Motor neuron (in vitro differentiated cells): ENCODE results near the gene SETBP1. TPM values are rescaled to one million over a fixed set of nuclear protein-coding genes. Genes with fewer than 3 reads are reported as not detected.

Source experiments
- ATAC-seq, 8 experiments: fragments of 200-7000 bp; cut with Tn5 transposase; replicated peaks in 6 of 8; 2 replicates each; pipeline ENCODE4 v1.8.0; 2021; ENCODE audit warnings: mild to moderate bottlenecking in 8 of 8, moderate library complexity in 8 of 8
- H3K27ac ChIP-seq, 2 donors: fragments of 250-450 bp; sonication (Bioruptor Pico); 2 replicates each; pipeline ENCODE4 v1.9.0; 2021; ENCODE audit warnings: antibody characterized with exemption in 2 of 2, mild to moderate bottlenecking in 2 of 2, moderate library complexity in 1 of 2
- H3K4me1 ChIP-seq, 2 donors: fragments of 250-450 bp; sonication (Bioruptor Pico); replicated peaks in 1 of 2; 2 replicates each; pipeline ENCODE4 v1.6.1; 2021; ENCODE audit warnings: antibody characterized with exemption in 2 of 2, mild to moderate bottlenecking in 2 of 2, moderate library complexity in 1 of 2
- H3K4me3 ChIP-seq, 5 donors: fragments of 250-450 bp; sonication (Bioruptor Pico); 2 replicates each; pipeline ENCODE4 v1.9.0; 2021; ENCODE audit warnings: antibody characterized with exemption in 5 of 5, mild to moderate bottlenecking in 5 of 5, moderate library complexity in 4 of 5
- WGBS, 10 experiments: fragments of 450-650 bp; shearing (Covaris generic); methylation state at CpG; one replicate each; pipeline ENCODE4 v1.0.0; 2022; 5-methylcytosine and 5-hydroxymethylcytosine counted together
- in situ Hi-C, 9 experiments: fragments of 400-800 bp; cut with MboI; loops; one replicate each; pipeline ENCODE4 v1.15.0; 2021; ENCODE audit warnings: low sequenced_read_pairs in 9 of 9, low pct_unique_long_range_greater_than_20kb in 2 of 9; ENCODE audit not compliant: unreplicated experiment in 9 of 9
- total RNA-seq, 8 experiments: library from RNA; unstranded; fragments of 300-600 nt; gene quantifications; 2 replicates each; pipeline versions ENCODE4 v1.2.3 to v1.2.4, GENCODE V29; 2022

The SETBP1 gene
- total RNA-seq, 8 experiments from 2014 or later, result 1.3 to 37.0 (median 27.5) TPM

DNA sequence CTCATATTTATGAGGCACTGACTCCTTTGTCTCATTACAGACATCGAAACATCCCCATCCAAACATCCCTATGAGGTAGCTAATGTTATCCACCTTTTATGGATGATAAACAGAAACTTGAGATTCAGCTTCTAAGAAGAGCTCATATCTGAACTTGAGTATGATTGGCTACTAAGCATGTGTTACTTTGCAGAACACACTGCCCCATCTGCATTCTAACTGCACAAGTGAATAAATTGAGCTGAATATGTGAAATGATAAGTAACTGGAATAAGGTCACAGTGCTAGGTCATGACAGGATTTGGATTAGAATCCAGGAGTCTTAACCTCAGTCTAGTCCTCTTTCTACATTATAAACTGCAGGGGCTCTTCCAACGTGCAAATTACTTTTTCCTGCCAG, 172.7 kb downstream of the SETBP1 start:
- ATAC-seq, result peak in 2 of 8 experiments; percentile 61 to 72
- Histone ChIP-seq H3K27ac (no peak overlapping the region), H3K4me3 (no peak overlapping the region), H3K4me1 (peaks cover 27 to 39% of the 10 kb centered on the region in 2 donors)
- WGBS, 10 experiments, result 29 to 100% (median 71%) methylated on average over 1 to 2 of the region's 2 CpGs; no CpG with 5 or more reads in 1 of the 10 experiments
- in situ Hi-C loops, result no loop called here

DNA sequence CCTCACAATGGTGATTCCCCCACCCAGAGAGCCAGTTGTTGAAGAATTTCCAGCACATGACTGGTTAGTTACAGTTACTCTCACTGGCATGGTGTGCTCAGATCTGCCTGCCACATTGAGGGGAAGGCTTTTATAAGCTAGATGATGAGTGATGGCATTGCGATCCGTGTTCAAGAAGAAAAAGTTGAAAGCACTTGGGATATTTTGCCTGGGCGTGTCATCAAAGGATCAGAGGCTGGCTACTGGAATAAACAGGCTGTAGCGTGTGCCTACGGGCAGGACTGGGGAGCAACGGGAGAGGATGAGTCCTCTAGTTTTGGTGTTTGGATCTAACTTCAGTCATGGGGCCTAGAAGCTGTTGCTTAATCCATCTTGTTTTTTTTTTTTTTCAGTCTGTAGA, 175.0 kb downstream of the SETBP1 start:
- in situ Hi-C loops, result no loop called here
- WGBS, 10 experiments, result 71 to 100% (median 97%) methylated on average over 3 to 5 of the region's 6 CpGs; no CpG with 5 or more reads in 4 of the 10 experiments
- no peak for ATAC-seq
- H3K4me1 ChIP-seq, result peaks cover 18 to 24% of the 10 kb centered on the region in 2 donors
- H3K27ac ChIP-seq, result no peak overlapping the region
- H3K4me3 ChIP-seq, result no peak overlapping the region

DNA sequence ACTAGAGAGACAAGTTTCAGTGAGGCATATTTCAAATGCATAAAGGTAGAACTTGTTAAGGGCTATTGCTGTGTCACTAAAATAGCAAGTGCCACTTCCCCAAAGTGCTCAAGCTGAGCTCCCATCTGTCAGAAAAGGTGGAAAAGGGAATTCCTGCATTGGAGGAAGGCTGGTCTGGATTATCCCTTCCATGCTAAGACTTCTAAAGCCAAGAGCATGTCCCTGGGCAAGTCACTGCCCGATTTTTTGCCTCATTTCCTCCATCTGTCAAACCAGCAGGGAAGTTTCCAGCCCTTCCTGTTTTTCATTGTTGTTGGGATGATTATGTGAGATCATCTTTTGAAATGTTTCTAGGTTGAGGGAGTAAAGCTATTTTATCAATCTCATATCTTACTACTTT, 175.5 kb downstream of the SETBP1 start:
- in situ Hi-C loops, result no loop called here
- Histone ChIP-seq H3K27ac (no peak overlapping the region), H3K4me1 (peaks cover 18 to 22% of the 10 kb centered on the region in 2 donors), H3K4me3 (no peak overlapping the region)
- ATAC-seq, result no peak
- WGBS, 10 experiments, result 0 to 100% (median 57%) methylated on average over 1 of the region's 1 CpG; no CpG with 5 or more reads in 5 of the 10 experiments

DNA sequence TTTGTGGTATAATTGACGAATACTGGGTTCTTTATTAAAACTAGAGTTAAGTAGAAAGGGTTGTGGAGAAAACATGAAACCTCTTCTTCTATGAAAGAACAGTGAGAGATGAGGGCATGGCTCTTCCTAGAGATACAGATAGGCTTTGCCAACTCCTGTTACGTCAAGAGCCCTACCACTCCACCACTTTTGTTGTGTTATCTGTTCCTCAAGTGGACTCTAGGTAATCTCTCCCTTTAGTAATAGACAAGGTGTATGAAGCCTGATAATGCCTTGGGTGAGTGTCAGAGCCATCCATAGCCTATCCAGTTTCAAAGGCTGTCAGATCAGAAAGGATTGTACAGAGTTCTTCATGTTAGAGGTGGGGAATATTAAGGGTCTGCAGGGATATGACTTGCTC, 176.4 kb downstream of the SETBP1 start:
- WGBS, 10 experiments, result 75 to 100% (median 94%) methylated on average over 1 to 2 of the region's 2 CpGs; no CpG with 5 or more reads in 3 of the 10 experiments
- Histone ChIP-seq H3K4me3 (no peak overlapping the region), H3K27ac (no peak overlapping the region), H3K4me1 (peaks cover 9 to 12% of the 10 kb centered on the region in 2 donors)
- in situ Hi-C loops, result no loop called here
- no peak for ATAC-seq

DNA sequence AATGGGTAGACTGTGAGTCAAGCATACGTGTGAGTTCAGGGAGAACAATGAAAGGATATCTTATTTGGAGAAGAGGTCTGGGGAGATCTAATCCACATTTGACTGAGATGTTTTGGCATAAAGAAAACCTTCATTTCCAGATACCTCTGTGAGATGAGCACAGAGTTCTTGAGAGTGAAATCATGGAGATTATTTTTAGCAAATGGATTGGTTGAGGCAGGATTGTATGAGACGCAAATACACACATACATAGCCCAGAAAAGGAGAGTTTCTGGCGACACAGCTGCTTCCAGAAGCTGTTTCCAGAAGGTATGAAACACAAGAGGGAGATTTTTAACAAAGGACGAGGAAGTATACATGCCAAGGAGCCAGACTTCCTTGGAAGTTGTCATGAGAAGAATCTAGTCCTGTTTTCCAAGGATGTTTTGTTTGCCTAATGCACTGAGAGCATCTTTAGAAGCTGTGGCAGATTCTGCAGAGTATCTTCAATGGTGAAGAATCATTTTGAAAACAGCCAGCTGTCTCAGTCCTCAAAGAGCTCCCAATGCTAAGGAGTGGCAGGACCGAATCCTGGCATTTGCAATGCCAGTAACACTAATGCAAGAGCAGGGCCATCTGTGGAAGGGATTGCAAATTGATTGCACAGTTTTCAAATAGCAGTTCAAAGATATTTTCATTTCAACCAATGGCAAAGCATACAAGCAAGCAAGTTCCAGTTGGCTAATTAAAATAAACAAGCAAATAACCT, 177.2 kb downstream of the SETBP1 start:
- in situ Hi-C loops, result no loop called here
- Histone ChIP-seq H3K4me3 (no peak overlapping the region), H3K4me1 (peaks cover under 1 to 4% of the 10 kb centered on the region in 2 donors), H3K27ac (no peak overlapping the region)
- 42 to 100% (median 82%) methylated on average over 2 to 4 of the region's 5 CpGs; no CpG with 5 or more reads in 1 of the 10 experiments for WGBS, 10 experiments
- ATAC-seq, result peak in 3 of 8 experiments; percentile 66 to 82 (median 76)

DNA sequence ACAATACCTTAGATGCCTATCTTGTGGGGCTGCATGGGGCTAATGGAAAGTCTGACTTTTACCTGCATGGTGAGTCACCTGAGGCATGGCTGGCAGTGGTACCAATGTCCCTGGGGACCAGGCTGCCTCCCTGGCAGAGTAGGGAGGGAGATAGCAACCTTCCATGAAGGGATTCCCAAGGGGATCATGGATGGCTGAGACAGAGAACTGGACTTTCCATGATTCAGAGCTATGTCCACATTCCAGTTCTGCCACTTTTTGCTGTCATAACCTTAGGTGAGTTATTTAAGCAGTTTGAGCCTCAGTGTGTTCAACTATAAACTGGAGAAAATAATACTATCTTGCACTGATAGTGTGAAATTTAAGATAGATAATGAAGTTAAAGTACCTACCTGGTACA, 178.6 kb downstream of the SETBP1 start:
- Histone ChIP-seq H3K4me1 (peaks cover under 1 to 3% of the 10 kb centered on the region in 2 donors), H3K27ac (no peak overlapping the region), H3K4me3 (no peak overlapping the region)
- in situ Hi-C loops, result no loop called here
- ATAC-seq, result no peak

DNA sequence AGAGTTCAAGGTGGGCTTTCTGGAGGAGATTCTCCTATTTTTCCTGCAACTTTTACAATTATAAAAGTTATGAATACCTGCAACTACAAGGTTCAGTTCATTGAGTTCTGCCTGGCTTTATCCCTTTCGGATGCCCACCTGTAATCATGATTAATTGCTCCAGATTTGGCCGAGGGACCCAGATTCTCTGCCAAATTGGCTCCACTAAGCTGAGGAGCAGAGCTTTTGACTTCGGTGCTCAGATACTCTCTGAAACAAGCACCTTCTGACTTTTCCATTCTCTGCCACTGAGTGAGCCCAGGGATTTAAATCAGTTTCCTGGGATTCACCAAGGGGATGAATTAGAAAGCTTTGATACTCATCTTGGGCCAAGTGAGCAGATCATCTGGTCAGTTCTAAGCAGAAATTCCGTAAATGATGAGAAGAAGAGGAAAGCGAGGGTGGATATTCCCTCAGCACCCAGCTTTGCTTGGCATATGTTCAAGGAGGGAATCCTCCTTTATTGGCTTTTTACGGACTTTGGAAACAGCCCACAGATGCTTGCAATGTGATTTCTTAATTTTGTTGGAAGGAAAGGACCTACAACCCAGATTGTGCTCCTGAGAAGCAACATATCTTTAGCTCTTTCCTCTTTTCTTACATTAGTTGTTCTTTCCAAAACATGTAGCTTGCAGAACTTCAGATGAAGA, 179.2 kb downstream of the SETBP1 start:
- Histone ChIP-seq H3K27ac (no peak overlapping the region), H3K4me3 (no peak overlapping the region), H3K4me1 (peaks cover 4% of the 10 kb centered on the region in 2 donors)
- in situ Hi-C loops, result no loop called here
- no peak for ATAC-seq
- 0 to 100% (median 70%) methylated on average over 1 to 6 of the region's 6 CpGs for WGBS, 10 experiments

DNA sequence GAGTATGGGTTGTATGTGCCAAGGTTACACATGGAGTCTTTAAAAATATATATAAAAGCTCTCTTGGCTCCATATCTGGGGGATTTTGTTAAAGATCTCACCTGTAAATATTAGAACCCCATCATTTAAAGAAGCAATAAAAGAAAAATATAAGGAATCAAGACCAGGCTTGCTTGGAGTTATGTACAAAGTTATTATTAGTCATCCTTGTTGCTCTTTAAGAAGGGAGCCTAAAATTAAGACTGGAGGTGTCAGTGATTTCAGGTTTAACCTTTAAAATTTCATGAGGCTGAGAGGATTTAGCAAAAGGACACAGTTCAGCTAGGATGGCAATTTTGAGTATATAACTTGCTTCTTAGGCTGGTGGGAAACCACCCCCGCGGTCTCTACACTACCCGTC, 181.4 kb downstream of the SETBP1 start:
- no peak for ATAC-seq
- WGBS, 10 experiments, result 80 to 100% (median 95%) methylated on average over 1 to 3 of the region's 3 CpGs; no CpG with 5 or more reads in 7 of the 10 experiments

DNA sequence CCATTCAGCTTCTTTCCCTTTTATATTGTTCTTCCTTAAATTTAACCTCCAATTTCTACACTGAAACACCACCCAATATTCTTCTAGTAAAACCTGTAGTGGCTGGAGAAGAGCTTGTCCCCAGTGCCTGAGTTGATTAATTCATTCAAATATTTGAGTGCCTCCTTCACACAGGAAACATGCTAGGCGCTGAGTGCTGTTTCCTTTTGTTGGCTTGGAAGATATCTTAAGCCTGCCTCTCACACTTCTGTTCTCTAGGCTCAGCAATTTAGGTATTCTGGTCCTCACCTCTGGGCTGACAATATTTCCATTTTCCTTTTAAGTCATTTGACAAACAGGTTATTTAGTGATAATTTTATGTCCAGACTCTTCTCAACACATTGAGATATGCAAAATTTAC, 185.4 kb downstream of the SETBP1 start:
- WGBS, 10 experiments, result 88 to 100% (median 100%) methylated on average over 1 of the region's 1 CpG; no CpG with 5 or more reads in 3 of the 10 experiments
- in situ Hi-C loops, result no loop called here
- H3K4me3 ChIP-seq, result no peak overlapping the region
- ATAC-seq, result no peak
- H3K27ac ChIP-seq, result no peak overlapping the region
- H3K4me1 ChIP-seq, result peaks cover 4 to 23% of the 10 kb centered on the region in 2 donors

More for the DNA sequence above, 181.4 kb downstream of the SETBP1 start:
- Histone ChIP-seq H3K4me1 (peaks cover 4 to 17% of the 10 kb centered on the region in 2 donors), H3K4me3 (no peak overlapping the region), H3K27ac (no peak overlapping the region)
- in situ Hi-C loops, result no loop called here

DNA sequence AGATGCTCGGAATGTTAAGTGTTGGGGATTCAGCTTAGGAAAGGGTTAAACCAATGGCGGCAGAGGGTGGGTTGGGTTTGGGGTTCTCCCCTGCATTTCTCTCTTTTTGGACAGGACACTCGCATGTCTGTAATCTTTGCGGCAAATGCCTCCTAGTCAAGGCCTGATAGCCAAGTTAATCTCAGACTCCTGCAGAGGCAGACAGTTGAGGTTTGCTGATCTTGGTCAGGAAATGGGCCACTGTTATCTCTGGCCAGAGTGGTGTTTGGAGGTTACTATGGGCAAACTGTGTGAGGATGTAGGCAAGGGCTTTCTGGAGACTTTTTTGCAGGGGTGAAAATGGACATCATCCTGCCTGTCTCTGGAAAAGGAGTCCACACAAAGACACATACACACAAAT, 188.8 kb downstream of the SETBP1 start:
- H3K4me1 ChIP-seq, result peaks cover under 1 to 18% of the 10 kb centered on the region in 2 donors
- no peak overlapping the region for H3K4me3 ChIP-seq
- in situ Hi-C loops, result no loop called here
- no peak overlapping the region for H3K27ac ChIP-seq
- 0 to 86% (median 60%) methylated on average over 1 to 3 of the region's 4 CpGs; no CpG with 5 or more reads in 5 of the 10 experiments for WGBS, 10 experiments
- no peak for ATAC-seq

DNA sequence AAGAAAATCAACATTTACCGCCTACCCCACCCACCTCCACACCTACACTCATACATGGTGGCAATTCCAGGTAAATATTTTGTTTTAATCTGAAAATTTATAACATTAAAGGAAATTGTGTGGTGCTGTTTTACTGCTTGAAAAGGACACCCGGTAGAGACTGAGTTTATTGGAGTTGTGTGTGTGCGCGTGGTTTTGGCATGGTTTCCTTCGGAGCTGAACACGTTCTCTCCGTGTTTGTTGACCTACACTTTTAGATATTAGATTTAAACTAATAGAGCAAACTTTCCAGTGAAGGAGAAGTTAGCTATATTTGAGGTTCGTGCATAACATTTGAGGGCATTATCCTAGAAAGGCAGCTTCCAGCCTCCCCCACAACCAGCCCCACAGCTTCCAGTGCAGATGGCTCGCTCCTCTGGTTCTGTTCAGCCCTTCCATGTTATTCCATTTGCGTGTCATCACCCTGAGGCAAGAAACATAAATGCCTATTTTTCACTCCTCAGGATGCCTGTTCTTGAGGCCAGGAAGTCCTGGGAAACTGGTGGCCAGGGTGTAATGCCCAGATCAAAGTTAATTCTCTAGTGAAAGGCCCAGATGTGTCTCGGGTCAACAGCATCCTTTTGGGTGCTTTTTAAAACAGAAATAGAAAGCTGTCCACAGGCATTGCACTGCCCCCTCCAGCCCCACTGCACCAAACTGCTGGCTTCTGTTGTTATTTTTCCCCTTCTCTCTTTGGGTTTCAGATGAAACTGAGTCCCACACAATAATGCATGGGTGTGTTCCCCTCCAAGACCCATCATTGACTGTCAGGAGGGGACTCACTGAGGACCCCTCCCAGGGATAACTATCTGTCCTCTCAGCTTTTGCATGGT, 190.2 kb downstream of the SETBP1 start:
- in situ Hi-C loops, result no loop called here
- peak in 3 of 8 experiments; percentile 23 to 32 (median 23) for ATAC-seq
- no peak overlapping the region for H3K4me3 ChIP-seq
- WGBS, 10 experiments, result 0 to 98% (median 89%) methylated on average over 1 to 10 of the region's 11 CpGs; no CpG with 5 or more reads in 1 of the 10 experiments
- H3K27ac ChIP-seq, result no peak overlapping the region
- peaks cover 0 to 18% of the 10 kb centered on the region in 2 donors for H3K4me1 ChIP-seq

DNA sequence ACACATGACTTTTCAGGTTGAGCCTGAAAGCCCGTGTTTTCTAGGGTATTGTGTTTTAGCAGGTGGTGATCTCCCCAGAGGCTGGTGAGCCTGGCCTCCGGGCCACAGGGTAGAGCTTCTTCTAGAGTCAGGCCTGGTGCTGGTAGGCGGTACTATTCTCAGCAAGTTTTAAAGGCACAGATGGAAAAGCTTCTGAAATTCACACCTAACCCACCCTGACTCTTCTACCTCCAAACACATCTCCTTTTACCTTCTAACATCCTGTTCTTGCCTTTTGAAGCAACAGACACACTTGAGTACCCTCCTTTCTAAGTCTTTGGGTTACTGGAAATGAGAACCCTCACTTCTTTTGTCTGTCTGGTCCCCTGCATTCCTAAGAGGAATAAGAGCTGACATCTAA, 191.1 kb downstream of the SETBP1 start:
- 93 to 100% (median 100%) methylated on average over 1 to 2 of the region's 3 CpGs; no CpG with 5 or more reads in 5 of the 10 experiments for WGBS, 10 experiments
- Histone ChIP-seq H3K4me3 (no peak overlapping the region), H3K4me1 (peaks cover 0 to 9% of the 10 kb centered on the region in 2 donors), H3K27ac (no peak overlapping the region)
- no peak for ATAC-seq
- in situ Hi-C loops, result no loop called here
